Activated T-cell treated with anti-CD3 and anti-CD28 coated beads, Interleukin-2, amount 50 U/mL, for 72 hours (primary cell): Measurements from ENCODE around the gene FMO2. TPM values are rescaled to one million over a fixed set of nuclear protein-coding genes. Genes with fewer than 3 reads are reported as not detected.
"Not testable (repeated sequence)": the region's sequence is repeated elsewhere in the genome, so short reads cannot be mapped to it uniquely, and the experiment has no call there.

ENCODE experiments used
- ATAC-seq, 2 donors: fragments of 150-1000 bp; cut with Tn5 transposase; replicated peaks in 1 of 2; 2 replicates each; pipeline ENCODE4 v1.10.0; 2021; ENCODE audit warnings: moderate library complexity in 2 of 2, mild to moderate bottlenecking in 1 of 2
- DNase-seq, 2 donors: peaks; one replicate each; pipeline ENCODE4 v3.0.0; 2021 to 2022; ENCODE audit warnings: mixed read lengths in 1 of 2
- H3K27ac Mint-ChIP-seq: one replicate; pipeline ENCODE4 v1.8.0; 2022; ENCODE audit warnings: mild to moderate bottlenecking, moderate library complexity, mixed read lengths
- H3K27me3 Mint-ChIP-seq: one replicate; pipeline ENCODE4 v1.8.0; 2022; ENCODE audit warnings: low read depth, mixed read lengths
- H3K36me3 Mint-ChIP-seq, 2 donors: one replicate each; pipeline ENCODE4 v1.8.0; 2022; ENCODE audit warnings: mixed read lengths in 2 of 2, mild to moderate bottlenecking in 1 of 2; ENCODE audit not compliant: insufficient read depth in 2 of 2
- H3K4me1 Mint-ChIP-seq: one replicate; pipeline ENCODE4 v1.8.0; 2022; ENCODE audit warnings: low read depth, mixed read lengths
- H3K4me3 Mint-ChIP-seq, 2 donors: one replicate each; pipeline ENCODE4 v1.8.0; 2022; ENCODE audit warnings: mild to moderate bottlenecking in 2 of 2, mixed read lengths in 2 of 2, moderate library complexity in 2 of 2
- H3K9me3 Mint-ChIP-seq, 2 donors: one replicate each; pipeline ENCODE4 v1.8.0; 2022; ENCODE audit warnings: mixed read lengths in 2 of 2
- total RNA-seq, 2 donors: library from RNA; stranded (reverse); gene quantifications; one replicate each; pipeline ENCODE4 v1.2.3, GENCODE V29; 2022

The FMO2 gene
- total RNA-seq, 2 donors from 2014 or later: not detected

- no peak for ATAC-seq
- no peak overlapping the region for H3K4me3 Mint-ChIP-seq
- no peak overlapping the region for H3K27ac Mint-ChIP-seq
- no peaks in the 10 kb centered on the region for H3K36me3 Mint-ChIP-seq
- H3K4me1 Mint-ChIP-seq: no peaks in the 10 kb centered on the region
- DNase-seq: no peak
- no peaks in the 10 kb centered on the region for H3K27me3 Mint-ChIP-seq
- H3K9me3 Mint-ChIP-seq: no peaks in the 10 kb centered on the region
These were observed 32.8 kb downstream of the FMO2 start for GRCh38 chr1:171217658-171218443.

GRCh38 chr1:171218661-171219060 lies 33.6 kb downstream of the FMO2 start:
- H3K9me3 Mint-ChIP-seq: no peaks in the 10 kb centered on the region
- no peak overlapping the region for H3K4me3 Mint-ChIP-seq
- H3K4me1 Mint-ChIP-seq: no peaks in the 10 kb centered on the region
- ATAC-seq (no peak), DNase-seq (no peak)
- no peaks in the 10 kb centered on the region for H3K36me3 Mint-ChIP-seq
- H3K27me3 Mint-ChIP-seq: no peaks in the 10 kb centered on the region
- H3K27ac Mint-ChIP-seq: no peak overlapping the region

- no peaks in the 10 kb centered on the region for H3K36me3 Mint-ChIP-seq
- H3K4me3 Mint-ChIP-seq: no peak overlapping the region
- H3K4me1 Mint-ChIP-seq: no peaks in the 10 kb centered on the region
- no peaks in the 10 kb centered on the region for H3K27me3 Mint-ChIP-seq
- no peak for ATAC-seq
- H3K9me3 Mint-ChIP-seq: no peaks in the 10 kb centered on the region
- H3K27ac Mint-ChIP-seq: no peak overlapping the region
- no peak for DNase-seq
These were observed 34.4 kb downstream of the FMO2 start for GRCh38 chr1:171219346-171220080.

- H3K27ac Mint-ChIP-seq: no peak overlapping the region
- no peaks in the 10 kb centered on the region for H3K27me3 Mint-ChIP-seq
- no peak for DNase-seq
- H3K36me3 Mint-ChIP-seq: no peaks in the 10 kb centered on the region
- H3K4me3 Mint-ChIP-seq: no peak overlapping the region
- ATAC-seq: no peak
- no peaks in the 10 kb centered on the region for H3K4me1 Mint-ChIP-seq
- H3K9me3 Mint-ChIP-seq: no peaks in the 10 kb centered on the region
These were observed 35.0 kb downstream of the FMO2 start for GRCh38 chr1:171220081-171220420.

GRCh38 chr1:171220581-171221054 lies 35.5 kb downstream of the FMO2 start:
- Mint-ChIP-seq H3K27me3 (no peaks in the 10 kb centered on the region), H3K4me1 (no peaks in the 10 kb centered on the region), H3K27ac (no peak overlapping the region), H3K9me3 (no peaks in the 10 kb centered on the region), H3K4me3 (no peak overlapping the region), H3K36me3 (no peaks in the 10 kb centered on the region)
- ATAC-seq (no peak), DNase-seq (no peak)

- Mint-ChIP-seq H3K4me3 (no peak overlapping the region), H3K4me1 (no peaks in the 10 kb centered on the region), H3K9me3 (no peaks in the 10 kb centered on the region), H3K27me3 (peaks cover 7% of the 10 kb centered on the region), H3K27ac (no peak overlapping the region), H3K36me3 (no peaks in the 10 kb centered on the region)
- DNase-seq (no peak), ATAC-seq (no peak)
These were observed 36.8 kb downstream of the FMO2 start for GRCh38 chr1:171221665-171222591.

- ATAC-seq: no peak
- H3K36me3 Mint-ChIP-seq: no peaks in the 10 kb centered on the region
- no peak for DNase-seq
- H3K9me3 Mint-ChIP-seq: no peaks in the 10 kb centered on the region
- H3K4me1 Mint-ChIP-seq: no peaks in the 10 kb centered on the region
- H3K4me3 Mint-ChIP-seq: no peak overlapping the region
- no peak overlapping the region for H3K27ac Mint-ChIP-seq
- peaks cover 14% of the 10 kb centered on the region for H3K27me3 Mint-ChIP-seq
These were observed 37.8 kb downstream of the FMO2 start for GRCh38 chr1:171222936-171223335.

- peaks cover 14% of the 10 kb centered on the region for H3K27me3 Mint-ChIP-seq
- not testable (repeated sequence) for DNase-seq, H3K4me3 Mint-ChIP-seq, ATAC-seq, H3K9me3 Mint-ChIP-seq, H3K4me1 Mint-ChIP-seq, H3K27ac Mint-ChIP-seq, H3K36me3 Mint-ChIP-seq
These were observed 39.2 kb downstream of the FMO2 start for GRCh38 chr1:171224257-171224656.

GRCh38 chr1:171226747-171227370 lies 41.8 kb downstream of the FMO2 start:
- Mint-ChIP-seq H3K27ac (no peak overlapping the region), H3K36me3 (no peaks in the 10 kb centered on the region), H3K9me3 (no peaks in the 10 kb centered on the region), H3K4me3 (no peak overlapping the region), H3K27me3 (peaks cover 14% of the 10 kb centered on the region), H3K4me1 (no peaks in the 10 kb centered on the region)
- DNase-seq: peak; percentile 10 to 23
- ATAC-seq: peak; percentile 62 to 68

GRCh38 chr1:171231326-171231725 lies 46.2 kb downstream of the FMO2 start:
- no peaks in the 10 kb centered on the region for H3K4me1 Mint-ChIP-seq
- H3K27ac Mint-ChIP-seq: no peak overlapping the region
- peaks cover 0 to 1% of the 10 kb centered on the region in 2 donors for H3K9me3 Mint-ChIP-seq
- peaks cover 18% of the 10 kb centered on the region for H3K27me3 Mint-ChIP-seq
- no peak overlapping the region for H3K4me3 Mint-ChIP-seq
- peaks cover 0 to 2% of the 10 kb centered on the region in 2 donors for H3K36me3 Mint-ChIP-seq
- no peak for ATAC-seq
- DNase-seq: no peak

- no peak for DNase-seq
- peaks cover 7% of the 10 kb centered on the region for H3K27me3 Mint-ChIP-seq
- no peaks in the 10 kb centered on the region for H3K4me1 Mint-ChIP-seq
- no peak for ATAC-seq
- H3K4me3 Mint-ChIP-seq: no peak overlapping the region
- peaks cover 1 to 3% of the 10 kb centered on the region in 2 donors for H3K9me3 Mint-ChIP-seq
- no peak overlapping the region for H3K27ac Mint-ChIP-seq
- H3K36me3 Mint-ChIP-seq: peaks cover 0 to 2% of the 10 kb centered on the region in 2 donors
These were observed 48.1 kb downstream of the FMO2 start for GRCh38 chr1:171233183-171233582.

- not testable (repeated sequence) for H3K27me3 Mint-ChIP-seq, DNase-seq, H3K36me3 Mint-ChIP-seq, H3K27ac Mint-ChIP-seq, ATAC-seq, H3K4me3 Mint-ChIP-seq, H3K4me1 Mint-ChIP-seq
- H3K9me3 Mint-ChIP-seq: peaks cover 6 to 12% of the 10 kb centered on the region in 2 donors
These were observed 51.1 kb downstream of the FMO2 start for GRCh38 chr1:171236231-171236630.
